GM18868 (cell line): ENCODE results near the gene TUB.

Experiments used
- ATAC-seq: cut with Tn5 transposase; IDR thresholded peaks from one replicate; pipeline ENCODE4 v1.9.1; 2021; ENCODE audit warnings: mild to moderate bottlenecking, moderate library complexity; ENCODE audit not compliant: unreplicated experiment

The TUB gene

GRCh38 chr11:8080674-8081590 is at the start of gene TUB:
Gene TUB (plus strand): TSS chr11:8081211. CDS start chr11:8081511, 300 bp downstream.
- no peak for ATAC-seq

DNA sequence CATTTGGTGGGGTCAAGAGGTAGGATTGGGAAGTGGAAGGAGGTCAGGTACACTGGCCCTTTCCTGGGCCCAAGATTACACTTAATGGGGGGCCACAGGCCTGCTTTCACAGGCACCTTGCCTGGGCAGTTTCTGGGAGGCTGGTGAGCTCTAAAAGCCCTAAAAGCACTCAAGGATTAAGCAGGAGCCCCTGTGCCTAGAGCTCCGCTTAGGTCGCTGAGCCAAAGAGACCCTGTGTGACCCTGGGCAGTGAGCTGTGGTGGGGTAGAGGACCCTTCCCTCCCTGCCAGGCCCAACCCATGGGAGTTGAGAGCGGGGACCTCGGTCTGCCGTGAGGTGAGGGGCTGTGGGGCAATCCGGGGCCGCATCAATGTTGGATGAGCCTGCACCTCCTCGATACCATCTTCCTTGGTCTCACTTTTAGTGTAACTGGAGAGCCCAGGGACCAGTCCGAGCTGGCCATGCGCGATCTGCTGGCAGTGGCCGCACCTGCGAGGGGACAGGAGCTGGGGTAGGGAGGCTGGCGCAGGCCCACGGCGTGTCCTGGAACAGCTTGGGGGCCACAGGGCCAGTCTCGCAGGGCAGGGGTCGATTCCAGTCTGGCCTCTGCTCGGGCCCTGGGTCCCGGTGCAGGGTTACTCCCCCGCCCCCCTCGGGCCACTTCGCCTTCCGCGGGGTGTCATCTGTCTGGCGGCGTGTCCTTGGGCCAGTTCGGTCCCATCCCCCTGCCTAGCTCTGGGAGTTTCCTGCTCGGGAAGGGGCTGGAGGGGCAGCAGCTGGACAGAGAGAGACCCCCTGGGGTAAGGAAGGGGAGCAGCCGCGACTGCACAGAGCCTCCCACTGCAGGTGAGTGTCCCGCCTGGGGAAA is 49.5 kb upstream of the TUB start:
- ATAC-seq = no peak

- no peak for ATAC-seq
These were observed 48.9 kb upstream of the TUB start for GRCh38 chr11:8032122-8032521.

DNA sequence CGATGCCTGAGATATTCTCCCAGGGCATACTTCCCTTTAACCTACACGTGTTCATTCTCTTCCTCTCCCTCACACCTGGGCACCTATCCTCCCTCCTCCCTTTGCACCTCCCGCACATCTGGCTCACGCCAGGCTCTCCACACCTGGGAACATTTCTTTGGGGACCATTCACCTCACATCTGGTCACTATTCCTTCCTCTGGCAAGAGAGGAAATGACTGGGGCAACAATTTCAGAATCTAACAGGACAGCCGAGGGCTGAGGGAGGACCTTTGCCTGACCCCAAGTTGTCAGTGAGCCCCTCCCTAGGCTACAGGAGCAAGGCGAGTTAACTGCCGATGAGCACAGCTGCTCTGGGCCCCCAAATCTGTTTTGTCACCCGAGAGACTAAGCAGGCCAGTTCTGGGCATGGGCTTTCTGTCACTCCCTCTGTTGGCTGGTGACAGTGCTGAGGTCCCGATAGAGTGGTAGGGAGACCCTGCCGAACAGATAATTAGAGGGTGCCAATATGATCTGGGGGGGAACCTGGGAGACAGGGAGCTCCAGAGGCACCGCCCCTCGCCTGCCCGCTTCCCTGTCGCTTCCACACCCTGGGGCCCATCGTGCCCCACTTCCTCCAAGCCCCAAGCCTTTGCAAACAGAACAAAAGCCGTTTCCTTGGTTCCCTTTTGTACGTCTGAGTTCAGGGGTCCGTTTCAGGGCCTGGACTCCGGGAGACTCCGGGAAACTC is 48.3 kb upstream of the TUB start:
- no peak for ATAC-seq

GRCh38 chr11:8033305-8034105 is 47.5 kb upstream of the TUB start:
- peak; percentile 79 for ATAC-seq

- ATAC-seq = no peak
These were observed 46.9 kb upstream of the TUB start for GRCh38 chr11:8034106-8034585.

DNA sequence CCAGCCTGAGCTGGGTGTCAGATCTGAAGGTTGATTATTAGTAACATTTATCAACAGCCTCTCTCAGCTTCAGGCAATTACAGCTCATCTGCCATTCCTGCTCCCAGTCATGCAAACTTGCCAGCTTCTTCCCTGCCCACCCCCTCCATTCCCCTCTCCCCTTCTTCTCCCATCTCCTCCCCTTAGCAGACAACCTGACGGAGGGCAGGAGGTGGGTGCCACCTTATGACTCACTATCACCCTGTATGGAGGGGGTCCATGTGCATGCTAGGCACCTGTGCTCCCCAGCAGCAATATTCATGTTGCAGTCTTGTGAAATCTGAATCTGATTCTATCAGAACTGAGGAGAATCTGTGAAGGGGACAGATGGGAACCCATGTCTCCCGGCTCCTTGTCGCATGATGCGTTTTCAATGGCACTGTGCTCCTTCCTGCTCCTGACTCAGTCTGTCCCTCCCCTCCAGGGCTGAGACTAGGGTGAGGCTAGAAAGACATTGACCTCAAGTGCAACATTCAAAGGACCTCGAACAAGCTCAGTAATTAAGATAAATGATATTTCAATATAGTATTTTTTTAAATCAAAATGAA is 46.3 kb upstream of the TUB start:
- no peak for ATAC-seq

DNA sequence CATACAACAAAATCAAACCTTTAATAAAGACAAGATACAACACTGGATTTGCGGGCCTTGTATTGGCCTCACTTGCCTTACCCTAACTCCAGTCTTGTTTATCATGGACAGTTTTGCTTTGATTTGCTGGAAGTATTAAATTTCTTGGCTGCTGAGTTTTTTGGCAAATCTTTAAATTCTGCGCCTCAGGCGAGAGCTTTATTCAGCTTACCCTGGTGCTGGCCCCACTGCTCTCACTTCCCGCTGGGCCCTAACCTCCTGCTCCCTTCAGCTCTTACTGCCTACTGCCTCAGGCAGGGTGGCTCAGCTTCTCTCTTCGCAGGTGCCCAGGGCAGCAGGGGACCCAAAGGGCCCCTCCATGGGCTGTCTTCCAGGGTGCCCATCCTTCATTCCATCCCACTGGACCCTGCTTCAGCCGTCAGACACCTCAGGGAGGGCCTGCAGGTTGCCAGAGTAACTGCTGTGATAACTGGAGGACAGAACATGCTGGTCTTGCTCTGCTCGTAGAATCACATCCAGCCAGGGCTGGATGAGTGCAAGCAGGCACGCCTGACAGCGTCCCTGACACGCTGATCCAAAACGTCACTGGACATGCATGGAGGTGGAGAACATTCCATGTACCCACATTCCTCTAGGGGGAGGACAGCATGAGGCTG is 45.7 kb upstream of the TUB start:
- no peak for ATAC-seq

- no peak for ATAC-seq
These were observed 44.8 kb upstream of the TUB start for GRCh38 chr11:8036002-8036802.

GRCh38 chr11:8036986-8037385 is 44.0 kb upstream of the TUB start:
- no peak for ATAC-seq

GRCh38 chr11:8038393-8038792 is 42.6 kb upstream of the TUB start:
- ATAC-seq = no peak

- no peak for ATAC-seq
These were observed 42.0 kb upstream of the TUB start for GRCh38 chr11:8038811-8039529.

- no peak for ATAC-seq
These were observed 41.3 kb upstream of the TUB start for GRCh38 chr11:8039530-8040260.

DNA sequence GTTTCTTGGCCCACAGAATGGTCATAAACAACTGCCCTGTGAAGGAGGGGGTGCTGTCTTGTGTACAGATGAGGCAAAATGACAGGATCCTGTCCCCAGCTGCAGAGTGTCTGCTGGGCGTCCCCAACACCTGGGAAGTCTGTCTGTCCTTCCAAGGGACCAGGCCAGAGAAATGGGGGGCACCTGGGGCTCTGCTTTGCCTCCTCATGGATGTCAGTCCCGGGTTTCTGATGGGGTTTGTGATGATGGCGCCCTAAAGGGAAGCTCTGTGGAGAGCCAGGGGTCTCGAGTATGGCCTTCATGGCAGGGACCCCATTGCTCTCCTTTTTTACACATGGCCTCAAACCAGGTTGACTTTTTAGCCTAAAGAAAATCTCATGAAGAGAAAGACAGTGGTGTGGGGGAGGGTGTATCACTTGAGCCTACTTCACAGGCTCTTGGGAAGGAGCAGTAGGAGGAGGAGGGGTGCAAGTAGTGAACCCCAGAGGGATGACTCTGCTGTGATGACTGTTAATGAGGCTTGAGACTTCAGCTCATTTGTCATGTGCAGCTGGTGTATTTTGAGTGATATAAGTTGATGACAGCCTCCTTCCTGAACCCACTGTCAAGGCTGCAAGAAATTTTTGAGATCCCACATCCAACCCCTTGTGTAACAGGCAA is 40.6 kb upstream of the TUB start:
- no peak for ATAC-seq

DNA sequence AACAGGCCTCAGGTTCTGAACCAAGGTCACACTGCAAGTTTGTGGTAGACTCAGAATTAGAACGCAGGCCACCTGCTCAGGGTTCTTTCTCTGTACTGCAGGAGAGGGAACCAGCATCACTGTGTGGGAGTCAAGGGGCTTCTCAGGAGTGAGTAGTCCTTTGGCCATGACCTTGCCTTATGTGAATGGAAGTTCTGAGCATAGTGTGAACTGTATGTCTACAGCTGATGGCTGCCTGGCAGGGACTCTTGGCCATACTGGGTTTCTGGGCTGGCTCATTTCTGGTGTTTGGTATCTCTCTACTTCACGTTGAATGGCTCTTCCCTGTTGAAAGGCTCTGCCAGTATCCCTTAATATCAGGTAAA is 40.1 kb upstream of the TUB start:
- ATAC-seq = no peak

DNA sequence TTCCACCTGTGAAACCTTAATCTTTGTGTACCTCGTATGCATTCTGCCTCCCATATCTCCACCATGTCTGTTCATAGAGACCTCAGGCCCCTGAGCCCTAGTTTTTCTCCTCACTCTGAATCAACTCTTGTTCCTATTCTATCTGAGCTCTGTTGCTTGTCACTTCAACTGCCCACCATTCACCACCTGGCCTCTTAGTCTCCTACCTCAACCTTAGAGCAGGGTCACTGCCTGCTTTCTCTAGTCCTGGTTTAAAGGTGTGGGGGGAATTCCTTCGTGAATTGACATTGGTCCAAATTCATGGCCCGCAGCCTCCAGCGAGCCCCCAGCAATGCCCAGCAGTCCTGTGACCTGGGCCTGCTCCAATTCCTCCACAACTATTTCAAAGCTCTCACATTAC is 39.4 kb upstream of the TUB start:
- no peak for ATAC-seq

- no peak for ATAC-seq
These were observed 37.3 kb upstream of the TUB start for GRCh38 chr11:8043756-8044155.
